Endothelial cell of umbilical vein (primary cell): Measurements from ENCODE around the gene FMNL3.
"Not testable (repeated sequence)": the region's sequence is repeated elsewhere in the genome, so short reads cannot be mapped to it uniquely, and the experiment has no call there.

Source experiments
- EZH2 ChIP-seq: IDR thresholded peaks from 2 replicates; pipeline ENCODE4 v1.6.1; 2012; ENCODE audit warnings: borderline replicate concordance, low read depth, mild to moderate bottlenecking, moderate library complexity, low read length, inconsistent platforms; ENCODE audit not compliant: severe bottlenecking
- FOS ChIP-seq: IDR thresholded peaks from 2 replicates; pipeline ENCODE4 v1.6.1; 2011; ENCODE audit warnings: mild to moderate bottlenecking, low read length, moderate library complexity, borderline replicate concordance; ENCODE audit not compliant: insufficient read depth
- JUN ChIP-seq: IDR thresholded peaks from 2 replicates; pipeline ENCODE4 v1.6.1; 2011; ENCODE audit warnings: borderline replicate concordance, low read depth; ENCODE audit not compliant: insufficient read length, insufficient read depth
- MYC ChIP-seq: IDR thresholded peaks from one replicate; pipeline ENCODE4 v1.6.1; 2011; ENCODE audit warnings: mild to moderate bottlenecking, low read depth, low read length
- POLR2A ChIP-seq: IDR thresholded peaks from 2 replicates; pipeline ENCODE4 v1.6.1; 2012; ENCODE audit warnings: low read depth, mild to moderate bottlenecking, control low read depth, low read length
- POLR2AphosphoS5 ChIP-seq: IDR thresholded peaks from 2 replicates; pipeline ENCODE4 v1.6.1; 2012; ENCODE audit warnings: low read depth, mild to moderate bottlenecking, control low read depth, low read length, moderate library complexity; ENCODE audit not compliant: insufficient read depth
- TF ChIP-seq, protein P1 (sequence below), 2 donors: IDR thresholded peaks; 1 replicate in 1 of 2; 2 replicates in 1 of 2; pipeline ENCODE4 v1.5.1; 2011; ENCODE audit warnings: low read length in 2 of 2, mild to moderate bottlenecking in 2 of 2, moderate library complexity in 2 of 2, control low read depth in 1 of 2, inconsistent platforms in 1 of 2, low read depth in 1 of 2; ENCODE audit not compliant: insufficient read depth in 1 of 2; ENCODE audit errors: extremely low read depth in 1 of 2
- TF ChIP-seq, protein P2 (sequence below): IDR thresholded peaks from 2 replicates; pipeline ENCODE4 v1.6.1; 2011; ENCODE audit not compliant: insufficient read depth, insufficient read length

DNA sequence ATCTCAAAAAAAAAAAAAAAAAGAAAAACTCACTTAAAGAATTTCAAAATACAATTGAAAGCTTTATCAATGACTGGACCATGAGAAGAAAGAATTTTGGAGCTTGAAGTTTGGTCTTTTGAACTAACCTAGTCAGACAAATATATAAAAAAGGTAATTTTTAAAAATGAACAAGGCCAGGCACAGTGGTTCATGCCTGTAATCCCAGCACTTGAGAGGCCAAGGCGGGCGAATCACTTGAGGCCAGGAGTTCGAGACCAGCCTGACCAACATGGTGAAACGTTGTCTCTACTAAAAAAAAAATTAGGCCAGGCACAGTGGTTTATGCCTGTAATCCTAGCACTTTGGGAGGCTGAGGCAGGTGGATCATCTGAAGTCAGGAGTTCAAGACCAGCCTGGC, 96.4 kb downstream of the FMNL3 start:
- TF ChIP-seq, protein P1, sequence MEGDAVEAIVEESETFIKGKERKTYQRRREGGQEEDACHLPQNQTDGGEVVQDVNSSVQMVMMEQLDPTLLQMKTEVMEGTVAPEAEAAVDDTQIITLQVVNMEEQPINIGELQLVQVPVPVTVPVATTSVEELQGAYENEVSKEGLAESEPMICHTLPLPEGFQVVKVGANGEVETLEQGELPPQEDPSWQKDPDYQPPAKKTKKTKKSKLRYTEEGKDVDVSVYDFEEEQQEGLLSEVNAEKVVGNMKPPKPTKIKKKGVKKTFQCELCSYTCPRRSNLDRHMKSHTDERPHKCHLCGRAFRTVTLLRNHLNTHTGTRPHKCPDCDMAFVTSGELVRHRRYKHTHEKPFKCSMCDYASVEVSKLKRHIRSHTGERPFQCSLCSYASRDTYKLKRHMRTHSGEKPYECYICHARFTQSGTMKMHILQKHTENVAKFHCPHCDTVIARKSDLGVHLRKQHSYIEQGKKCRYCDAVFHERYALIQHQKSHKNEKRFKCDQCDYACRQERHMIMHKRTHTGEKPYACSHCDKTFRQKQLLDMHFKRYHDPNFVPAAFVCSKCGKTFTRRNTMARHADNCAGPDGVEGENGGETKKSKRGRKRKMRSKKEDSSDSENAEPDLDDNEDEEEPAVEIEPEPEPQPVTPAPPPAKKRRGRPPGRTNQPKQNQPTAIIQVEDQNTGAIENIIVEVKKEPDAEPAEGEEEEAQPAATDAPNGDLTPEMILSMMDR (IDR thresholded peaks at IDR 0.05; ENCODE audit: extremely low read depth in 1 of 2, insufficient read depth in 1 of 2, low read depth in 1 of 2, low read length in 2 of 2), result not testable (repeated sequence)
- TF ChIP-seq POLR2A, MYC, POLR2AphosphoS5, EZH2, FOS, JUN: not testable (repeated sequence)
- TF ChIP-seq, protein P2, sequence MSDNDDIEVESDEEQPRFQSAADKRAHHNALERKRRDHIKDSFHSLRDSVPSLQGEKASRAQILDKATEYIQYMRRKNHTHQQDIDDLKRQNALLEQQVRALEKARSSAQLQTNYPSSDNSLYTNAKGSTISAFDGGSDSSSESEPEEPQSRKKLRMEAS, result not testable (repeated sequence)
